Forelimb muscle (tissue), 1 donor: ENCODE results near the gene GALK2. TPM values are rescaled to one million over a fixed set of nuclear protein-coding genes. Genes with fewer than 3 reads are reported as not detected.
A peak's percentile ranks its signal among the peaks of the same experiment; 100 is the strongest.

Experiments used
- DNase-seq: peaks from one replicate; pipeline ENCODE4 v3.0.0-alpha.2; 2013; ENCODE audit warnings: low read depth
- polyA plus RNA-seq: library from polyadenylated mRNA; unstranded; fragments of 120-200 nt; gene quantifications from one replicate; pipeline ENCODE4 v1.2.1, GENCODE V29; 2013; ENCODE audit not compliant: insufficient read length

GALK2 gene
- polyA plus RNA-seq, 1 donor: 14.8 TPM

- no peak for DNase-seq
These were observed 112.3 kb downstream of the GALK2 start for GRCh38 chr15:49282366-49282765.

DNA sequence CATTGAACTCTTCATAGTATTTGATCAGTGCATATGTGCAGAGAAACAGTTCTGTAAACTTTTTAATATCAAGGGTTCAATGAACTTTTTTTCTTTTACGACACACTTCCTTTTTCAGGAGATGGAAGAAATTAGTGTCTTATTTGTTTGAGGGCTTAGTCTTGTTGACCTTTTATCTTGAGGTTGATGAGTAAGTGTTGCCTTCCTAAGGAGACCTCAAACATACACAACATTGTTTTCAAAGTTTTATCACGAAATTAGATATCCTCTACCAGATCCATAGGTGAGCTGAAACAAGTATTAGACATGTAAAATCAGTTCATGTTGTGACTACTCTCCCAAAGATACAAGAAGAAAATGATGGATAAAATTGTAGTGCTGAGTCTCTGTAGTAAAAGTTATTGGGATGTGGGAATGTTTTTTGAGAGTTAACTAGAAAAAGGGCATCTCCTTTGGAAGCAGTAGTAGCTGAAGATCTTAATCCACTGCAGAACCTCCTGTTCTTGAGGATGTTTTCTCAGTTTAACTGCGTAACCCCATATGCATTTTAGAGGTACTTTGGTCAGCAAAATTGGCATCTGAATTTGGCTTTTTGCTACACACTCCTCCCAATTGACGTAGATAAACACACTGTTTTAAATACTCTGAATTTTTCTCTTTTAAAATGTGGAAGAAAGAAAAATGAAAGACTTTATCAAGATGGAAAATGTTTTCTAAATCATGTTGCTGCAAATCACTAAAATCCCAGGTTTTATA is 116.8 kb downstream of the GALK2 start:
- no peak for DNase-seq

- no peak for DNase-seq
These were observed 117.4 kb downstream of the GALK2 start for GRCh38 chr15:49287481-49287880.

GRCh38 chr15:49288391-49288790 is 118.3 kb downstream of the GALK2 start:
- no peak for DNase-seq

- no peak for DNase-seq
These were observed 120.1 kb downstream of the GALK2 start for GRCh38 chr15:49290191-49290590.

GRCh38 chr15:49293941-49294340 is 123.9 kb downstream of the GALK2 start:
- DNase-seq: no peak

DNA sequence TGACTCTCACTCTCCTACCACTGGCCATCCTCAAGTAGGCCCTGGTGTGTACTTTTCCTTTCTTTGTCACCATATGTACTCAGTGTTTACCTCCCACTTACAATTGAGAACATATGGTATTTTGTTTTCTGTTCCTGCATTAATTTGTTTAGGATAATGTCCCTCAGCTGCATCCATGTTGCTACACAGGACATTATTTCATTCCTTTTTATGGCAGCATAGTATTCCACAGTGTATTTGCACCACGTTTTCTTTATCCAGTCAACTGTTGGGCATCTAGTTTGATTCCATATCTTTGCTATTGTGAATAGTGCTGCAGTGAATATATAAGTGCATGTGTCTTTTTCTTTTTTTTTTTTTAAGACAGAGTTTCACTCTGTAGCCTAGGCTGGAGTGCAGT is 126.2 kb downstream of the GALK2 start:
- no peak for DNase-seq

- DNase-seq: no peak
These were observed 127.5 kb downstream of the GALK2 start for GRCh38 chr15:49297584-49297983.

GRCh38 chr15:49300856-49301255 is 130.8 kb downstream of the GALK2 start:
- no peak for DNase-seq

- no peak for DNase-seq
These were observed 131.5 kb downstream of the GALK2 start for GRCh38 chr15:49301562-49301961.

DNA sequence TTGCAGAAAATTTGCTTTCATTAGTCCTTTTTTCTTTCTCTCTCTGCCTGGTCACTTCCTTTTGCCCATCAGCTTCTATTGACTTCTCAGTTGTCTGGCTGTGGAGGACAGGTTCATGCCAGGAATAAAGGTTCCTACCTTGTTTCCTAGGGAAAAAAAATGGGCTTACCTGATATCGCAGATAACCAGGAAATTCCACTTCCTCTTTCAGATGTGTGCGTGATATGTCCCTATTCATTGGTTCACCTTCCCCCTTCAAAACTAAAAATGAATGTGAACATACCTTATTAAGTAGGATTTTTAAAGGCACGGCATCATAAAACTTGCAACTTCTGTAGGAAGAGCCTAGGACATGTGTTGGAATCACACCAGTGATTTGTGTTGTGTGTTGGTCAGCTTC is 133.0 kb downstream of the GALK2 start:
- no peak for DNase-seq

DNA sequence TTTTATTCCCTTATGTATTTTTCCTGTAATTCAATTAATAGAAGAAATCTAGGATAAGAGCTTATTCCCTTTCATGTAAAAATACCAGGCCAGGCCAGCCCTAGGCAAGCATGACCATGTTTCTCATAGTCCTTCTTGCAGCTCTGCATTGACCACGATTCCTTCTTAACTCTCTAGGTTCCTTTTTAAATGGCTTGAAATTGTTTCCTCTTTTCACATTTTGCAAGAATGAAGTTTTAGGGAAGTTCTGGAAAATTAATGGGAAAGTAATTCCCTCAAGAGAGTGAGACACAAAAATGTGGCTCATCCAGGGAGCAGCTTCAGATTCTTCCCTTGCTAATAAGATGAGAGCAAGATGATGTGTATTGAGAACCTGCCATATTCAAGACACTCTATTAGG is 136.5 kb downstream of the GALK2 start:
- DNase-seq: no peak

DNA sequence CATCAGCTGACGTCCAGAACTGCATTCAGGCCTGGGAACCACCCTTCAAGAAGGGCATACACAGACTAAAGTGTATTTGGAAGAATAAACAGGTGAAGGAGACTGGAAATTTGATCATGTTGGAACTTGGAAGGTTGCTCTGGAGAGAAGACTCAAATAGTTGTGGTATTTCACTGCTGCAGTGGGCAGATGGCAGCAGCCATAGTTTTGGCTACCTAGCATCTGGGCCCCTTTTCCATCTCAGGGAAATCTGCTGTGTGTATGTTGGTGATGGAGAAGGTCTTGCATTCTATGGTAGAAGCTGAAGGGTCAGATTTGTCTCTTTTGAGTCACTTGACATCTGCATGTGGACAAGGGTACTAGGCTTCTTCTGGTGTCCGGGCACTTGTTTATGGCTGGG is 138.6 kb downstream of the GALK2 start:
- DNase-seq: no peak

DNA sequence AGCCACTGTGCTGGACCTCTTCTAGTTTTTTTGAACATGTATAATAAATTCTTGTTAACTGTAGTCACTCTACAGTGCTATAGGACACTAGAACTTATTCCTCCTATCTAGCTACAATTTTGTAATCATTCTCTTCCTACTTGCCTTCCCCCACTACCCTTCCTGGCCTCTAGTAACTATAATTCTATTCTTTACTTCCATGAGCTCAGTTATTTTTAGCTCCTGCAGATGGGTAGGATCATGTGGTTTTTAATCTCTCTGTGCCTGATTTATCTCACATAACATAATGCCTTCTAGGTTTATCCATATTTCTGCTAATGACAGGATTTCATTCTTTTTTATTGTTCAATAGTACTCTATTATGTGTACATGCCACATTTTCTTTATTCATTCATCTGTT is 139.8 kb downstream of the GALK2 start:
- DNase-seq: no peak

DNA sequence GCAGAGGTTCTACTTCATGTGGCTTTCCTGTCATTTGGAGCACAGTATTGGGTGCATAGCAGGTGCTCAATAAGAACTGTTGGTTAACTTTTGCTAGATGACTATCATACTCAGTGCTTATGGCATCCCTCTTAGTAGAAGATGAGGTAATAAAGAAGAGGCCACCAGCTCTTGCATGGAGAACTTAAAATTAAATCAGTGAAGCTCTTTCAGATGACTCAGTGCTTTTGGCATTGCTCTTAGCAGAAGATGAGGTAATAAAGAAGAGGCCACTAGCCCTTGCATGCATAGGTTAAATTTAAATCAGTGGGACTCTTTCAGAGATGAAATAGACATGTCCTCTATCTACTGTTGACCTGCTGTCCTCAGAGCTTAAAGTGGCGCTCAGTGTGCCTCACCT is 143.6 kb downstream of the GALK2 start:
- no peak for DNase-seq

DNA sequence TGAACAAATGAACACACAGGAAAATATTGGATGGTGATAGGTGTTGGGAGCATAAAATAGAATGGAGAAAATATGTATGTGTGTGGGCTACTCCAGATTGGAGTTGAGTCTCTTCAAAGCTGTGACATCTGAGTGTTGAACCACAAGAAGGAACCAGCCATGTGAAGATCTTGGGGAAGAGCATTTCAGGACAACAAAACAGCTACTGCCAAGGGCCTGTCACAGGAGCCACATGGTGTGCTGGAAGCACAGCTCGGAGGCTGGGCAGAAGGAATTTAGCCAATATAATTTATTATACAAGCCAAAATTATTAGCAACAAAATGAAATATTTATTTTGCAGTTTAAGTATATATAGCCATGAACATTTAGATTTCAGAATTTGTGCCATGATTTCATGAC is 144.7 kb downstream of the GALK2 start:
- no peak for DNase-seq

DNA sequence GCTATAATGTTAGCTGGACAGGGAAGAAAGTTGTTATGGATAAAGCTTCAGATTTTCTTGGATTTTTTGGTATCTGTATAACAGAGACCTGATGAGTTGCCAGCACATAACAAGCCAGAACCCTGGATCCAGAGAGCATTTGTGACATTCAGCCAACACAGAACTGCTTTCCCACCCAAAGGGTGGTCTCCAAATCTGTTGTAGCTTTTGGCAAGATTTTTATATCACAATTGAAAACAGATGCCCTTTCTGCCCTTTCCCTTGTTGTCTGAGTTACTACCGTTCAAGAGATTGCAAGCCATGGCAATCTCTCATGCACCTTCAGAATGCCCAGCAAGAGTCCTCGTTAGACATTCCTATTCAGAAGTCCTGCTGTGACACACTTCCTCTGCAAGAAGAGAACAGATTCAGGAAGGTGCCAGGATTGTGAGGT is 145.4 kb downstream of the GALK2 start:
- peak; percentile 16 for DNase-seq

GRCh38 chr15:49320351-49320750 is 150.3 kb downstream of the GALK2 start:
- no peak for DNase-seq

- DNase-seq: no peak
These were observed 153.2 kb downstream of the GALK2 start for GRCh38 chr15:49323207-49323606.

- DNase-seq: no peak
These were observed 157.9 kb downstream of the GALK2 start for GRCh38 chr15:49327927-49328326.

DNA sequence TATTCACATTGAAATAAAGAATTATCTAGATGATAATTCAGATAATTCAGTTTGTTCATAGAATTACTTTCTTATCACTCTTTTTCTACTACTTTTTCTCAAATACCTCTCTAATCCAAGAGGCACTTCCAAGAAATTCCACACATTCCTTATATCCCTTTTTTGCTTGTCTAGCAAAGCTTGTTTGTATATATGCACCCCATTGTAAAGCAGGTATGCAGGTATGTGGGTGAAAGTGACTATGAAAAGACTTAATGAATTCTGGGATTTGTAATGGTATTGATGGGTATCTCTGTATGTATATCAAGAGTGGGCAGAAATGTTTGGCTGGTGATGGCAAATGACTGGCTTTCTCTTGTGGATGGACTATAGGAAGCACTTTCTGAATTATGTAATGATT is 158.9 kb downstream of the GALK2 start:
- DNase-seq: no peak

- no peak for DNase-seq
These were observed 160.1 kb downstream of the GALK2 start for GRCh38 chr15:49330166-49330565.

- DNase-seq: no peak
These were observed 161.4 kb downstream of the GALK2 start for GRCh38 chr15:49331442-49331841.

DNA sequence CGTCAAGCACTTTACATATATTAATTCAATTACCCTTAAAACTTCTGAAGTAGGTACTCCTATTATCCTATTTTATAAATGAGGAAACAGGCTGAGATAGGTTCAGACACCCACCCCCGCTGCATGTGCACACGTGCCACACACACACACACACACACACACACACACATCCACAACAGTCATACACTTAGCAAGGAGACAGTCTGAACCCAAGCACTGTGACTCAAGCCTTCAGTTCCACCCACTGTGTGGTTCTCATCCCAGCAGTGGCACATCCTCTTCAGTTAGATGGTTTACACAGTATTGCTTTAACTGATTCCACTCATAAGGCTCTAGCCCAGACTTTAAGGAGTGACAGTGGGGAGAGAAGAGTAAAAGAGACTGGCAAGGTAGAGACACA is 161.9 kb downstream of the GALK2 start:
- DNase-seq: no peak
